HG02943 (cell line): ENCODE data around the gene JPH2.

ENCODE experiments used
- ATAC-seq: cut with Tn5 transposase; IDR thresholded peaks from one replicate; pipeline ENCODE4 v1.9.1; 2021; ENCODE audit warnings: mild to moderate bottlenecking, low read depth, moderate library complexity; ENCODE audit not compliant: unreplicated experiment

The JPH2 gene

GRCh38 chr20:44188752-44189151 lies 1.8 kb upstream of the JPH2 start:
- no peak for ATAC-seq

GRCh38 chr20:44187772-44188709 lies 1.1 kb upstream of the JPH2 start:
- no peak for ATAC-seq

GRCh38 chr20:44186674-44187053 lies 324 bp downstream of the JPH2 start:
- no peak for ATAC-seq

- no peak for ATAC-seq
Observed at GRCh38 chr20:44186201-44186600, 787 bp downstream of the JPH2 start.

- no peak for ATAC-seq
Observed at GRCh38 chr20:44185574-44185973, 1.4 kb downstream of the JPH2 start.

- no peak for ATAC-seq
Observed at GRCh38 chr20:44183282-44183681, 3.7 kb downstream of the JPH2 start.

- no peak for ATAC-seq
Observed at GRCh38 chr20:44182863-44183262, 4.1 kb downstream of the JPH2 start.

- ATAC-seq = no peak
Observed at GRCh38 chr20:44182135-44182765, 4.7 kb downstream of the JPH2 start.

- ATAC-seq = no peak
Observed at GRCh38 chr20:44181611-44182010, 5.4 kb downstream of the JPH2 start.

- no peak for ATAC-seq
Observed at GRCh38 chr20:44180814-44181213, 6.2 kb downstream of the JPH2 start.

GRCh38 chr20:44176833-44177534 lies 10.0 kb downstream of the JPH2 start:
- ATAC-seq = no peak

GRCh38 chr20:44174996-44175765 lies 11.8 kb downstream of the JPH2 start:
- no peak for ATAC-seq

GRCh38 chr20:44173846-44174245 lies 13.1 kb downstream of the JPH2 start:
- no peak for ATAC-seq

GRCh38 chr20:44173116-44173515 lies 13.9 kb downstream of the JPH2 start:
- ATAC-seq = no peak

GRCh38 chr20:44172572-44172950 lies 14.4 kb downstream of the JPH2 start:
- no peak for ATAC-seq

- no peak for ATAC-seq
Observed at GRCh38 chr20:44171775-44172571, 15.0 kb downstream of the JPH2 start.

GRCh38 chr20:44170816-44171410 lies 16.1 kb downstream of the JPH2 start:
- ATAC-seq = no peak

GRCh38 chr20:44167736-44168135 lies 19.3 kb downstream of the JPH2 start:
- no peak for ATAC-seq

GRCh38 chr20:44166477-44166876 lies 20.5 kb downstream of the JPH2 start:
- no peak for ATAC-seq
